NCI-H2227 (cell line): ENCODE measurements around the gene ZNRD2.

ENCODE experiments used
- DNase-seq: peaks from one replicate; lab custom pipeline; 2025; ENCODE audit not compliant: unreplicated experiment; lab: John Stamatoyannopoulos, UW

The ZNRD2 gene

DNA sequence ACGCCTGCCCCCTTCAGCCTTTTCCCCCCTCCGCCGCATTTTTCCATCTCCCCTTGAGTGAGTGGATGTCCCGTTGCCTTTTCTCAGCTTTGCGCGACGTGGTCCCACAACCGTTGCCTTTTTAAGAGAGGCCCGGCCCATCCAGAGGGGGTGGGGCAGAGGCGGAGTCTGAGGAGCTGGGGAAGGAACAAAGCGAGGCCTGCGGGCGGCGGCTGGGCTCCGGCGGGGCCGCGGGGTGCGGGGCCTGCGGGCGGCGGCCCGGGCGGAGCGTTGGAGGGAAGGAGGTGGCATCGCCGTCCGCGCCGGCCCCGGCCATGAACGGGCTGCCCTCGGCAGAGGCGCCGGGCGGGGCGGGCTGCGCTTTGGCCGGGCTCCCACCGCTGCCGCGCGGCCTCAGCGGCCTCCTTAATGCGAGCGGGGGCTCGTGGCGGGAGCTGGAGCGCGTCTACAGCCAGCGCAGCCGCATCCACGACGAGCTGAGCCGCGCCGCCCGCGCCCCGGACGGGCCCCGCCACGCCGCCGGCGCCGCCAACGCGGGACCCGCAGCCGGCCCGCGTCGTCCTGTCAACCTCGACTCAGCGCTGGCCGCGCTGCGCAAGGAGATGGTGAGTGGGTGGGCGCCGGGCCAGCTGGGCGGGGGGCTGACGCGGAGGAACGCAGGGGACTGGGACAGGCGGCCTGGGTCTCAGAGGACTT lies 2.2 kb downstream of the ZNRD2 start, which contains the start of gene FAM89B:
TSS of gene FAM89B (plus strand) at position 183 of the 696 bp plus-strand sequence. CDS start at position 315, 132 bp downstream.
- peak; percentile 90 for DNase-seq

DNA sequence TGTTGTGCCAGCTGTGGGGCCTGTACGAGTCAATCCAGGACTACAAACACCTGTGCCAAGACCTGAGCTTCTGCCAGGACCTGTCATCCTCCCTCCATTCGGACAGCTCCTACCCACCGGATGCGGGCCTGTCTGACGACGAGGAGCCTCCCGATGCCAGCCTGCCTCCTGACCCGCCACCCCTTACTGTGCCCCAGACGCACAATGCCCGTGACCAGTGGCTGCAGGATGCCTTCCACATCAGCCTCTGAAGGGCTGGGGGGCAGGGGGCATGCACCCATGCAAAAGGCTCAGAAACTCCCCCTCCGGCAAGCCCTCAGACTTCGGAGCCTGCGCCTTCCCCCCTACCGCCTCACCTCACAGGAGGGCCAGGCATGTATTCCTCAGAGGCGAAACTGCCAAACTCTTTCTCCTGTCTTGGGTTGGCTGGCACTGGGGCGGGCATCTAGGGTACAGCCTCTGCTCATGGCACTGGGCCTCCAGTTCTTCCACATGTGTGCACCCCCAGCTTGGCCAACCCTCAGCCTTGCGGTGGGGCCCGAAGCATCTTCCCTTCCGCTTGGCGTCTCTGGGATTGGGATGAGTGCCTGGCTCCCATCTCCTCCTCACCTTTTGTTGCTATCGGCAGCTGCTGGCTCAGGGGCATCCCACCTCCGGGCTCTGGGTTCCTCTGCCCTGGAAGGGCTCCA lies 3.3 kb downstream of the ZNRD2 start:
- no peak for DNase-seq

DNA sequence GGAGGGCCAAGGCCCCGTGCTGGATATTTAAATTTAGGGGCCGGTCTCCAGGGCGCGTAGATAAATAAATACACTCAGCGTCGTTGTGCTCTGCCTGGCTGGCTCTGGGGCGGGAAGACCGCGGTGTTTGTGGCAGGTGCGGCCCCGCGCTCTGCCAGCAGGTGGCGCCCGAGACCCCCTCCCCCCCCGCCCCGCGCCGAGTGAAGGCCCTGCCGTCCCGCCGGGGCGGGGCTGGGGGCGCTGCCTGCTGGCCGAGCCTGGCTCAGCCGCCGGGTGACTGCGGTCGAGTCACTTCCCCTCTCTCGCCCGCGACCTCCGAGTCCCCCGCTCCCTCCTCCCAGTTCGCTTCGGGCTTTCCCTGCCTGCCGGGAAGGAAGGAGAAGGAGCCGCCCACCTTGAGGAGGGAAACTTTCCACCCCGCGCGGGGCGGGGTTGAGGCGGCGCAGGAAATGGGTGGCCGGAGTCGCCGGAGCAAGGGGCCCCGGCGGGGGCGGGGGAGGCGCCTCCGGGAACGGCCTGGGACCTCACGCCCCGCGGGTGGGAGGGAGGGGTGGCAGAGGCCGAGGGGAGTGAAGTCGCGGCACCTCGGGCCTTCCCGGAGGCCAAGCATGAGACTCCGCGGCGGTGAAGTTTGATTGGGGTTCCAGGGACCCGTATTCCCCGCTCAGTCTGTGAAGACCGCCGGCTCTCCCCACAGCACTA lies 4.0 kb downstream of the ZNRD2 start:
- DNase-seq, result peak; percentile 93

DNA sequence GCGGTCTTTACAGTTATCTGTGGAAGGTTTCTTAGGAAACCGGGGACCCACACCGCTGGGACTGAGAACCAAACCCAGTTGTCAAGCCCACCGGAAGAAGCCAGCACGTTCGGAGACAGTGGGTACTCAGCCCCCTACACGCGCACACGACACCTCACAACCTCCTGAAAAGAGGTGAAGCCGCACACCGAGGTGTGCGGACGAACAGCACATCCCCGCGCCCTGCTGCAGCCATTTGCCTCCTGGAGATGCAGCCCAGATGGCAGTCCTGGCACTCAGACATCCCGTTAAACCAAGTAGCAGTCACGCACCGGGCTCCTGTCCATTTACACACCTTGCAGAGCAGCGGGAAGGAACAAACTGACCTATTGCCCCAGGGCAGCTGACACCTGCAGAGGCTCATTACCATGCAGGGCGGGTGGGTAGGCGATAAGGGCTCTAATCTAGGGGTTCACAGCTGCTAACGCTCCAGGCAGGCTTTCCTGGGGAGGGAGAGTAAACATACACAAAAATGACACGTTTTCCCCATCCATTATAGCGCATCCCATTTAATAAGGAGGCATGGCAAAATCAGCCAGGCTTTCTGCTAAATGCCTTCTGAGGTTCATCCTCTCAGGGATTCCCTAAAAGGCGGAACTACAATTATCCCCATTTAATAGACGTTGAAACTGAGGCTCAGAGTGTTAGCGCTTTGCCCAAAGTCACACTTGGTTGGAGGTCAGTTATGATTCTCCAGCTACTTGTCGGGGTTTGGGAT lies 4.7 kb downstream of the ZNRD2 start:
- DNase-seq, result peak; percentile 51

DNA sequence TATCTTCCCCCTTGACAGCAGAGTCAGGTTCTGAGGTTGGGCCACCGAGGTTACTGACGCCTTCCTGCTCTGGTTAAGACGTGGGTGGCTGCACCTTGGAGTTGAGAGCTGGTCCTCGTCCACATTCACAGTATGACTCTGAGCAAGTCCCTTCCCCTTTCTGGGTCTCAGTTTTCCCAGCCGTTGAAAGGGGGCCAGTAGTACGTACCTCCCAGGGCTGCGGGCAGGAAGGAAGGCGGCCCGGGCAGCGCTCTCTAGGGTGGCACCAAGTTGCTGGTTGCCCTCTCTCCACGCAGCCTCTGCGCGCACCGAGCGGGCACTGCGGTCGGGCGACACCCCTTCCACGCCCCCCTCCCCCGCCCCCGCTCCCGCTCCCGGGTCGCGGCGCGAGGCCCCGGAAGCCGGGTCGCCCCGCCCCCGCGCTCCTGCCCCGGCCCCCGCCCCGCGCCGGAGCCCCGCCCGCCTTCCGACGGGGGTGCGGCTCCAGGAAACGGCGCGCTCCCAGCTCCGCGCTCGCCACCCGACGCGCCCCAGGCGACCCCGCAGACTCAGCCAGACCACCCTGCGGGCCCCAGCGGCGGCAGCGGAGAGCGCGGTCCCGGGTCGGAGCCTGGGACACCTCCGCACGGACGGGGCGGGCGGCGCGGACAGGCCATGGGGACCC lies 5.4 kb downstream of the ZNRD2 start, which contains the start of gene EHBP1L1:
TSS of gene EHBP1L1 (plus strand) at position 486 of the 664 bp plus-strand sequence. CDS start 250 bp downstream, outside the sequence.
- DNase-seq, result peak; percentile 71

DNA sequence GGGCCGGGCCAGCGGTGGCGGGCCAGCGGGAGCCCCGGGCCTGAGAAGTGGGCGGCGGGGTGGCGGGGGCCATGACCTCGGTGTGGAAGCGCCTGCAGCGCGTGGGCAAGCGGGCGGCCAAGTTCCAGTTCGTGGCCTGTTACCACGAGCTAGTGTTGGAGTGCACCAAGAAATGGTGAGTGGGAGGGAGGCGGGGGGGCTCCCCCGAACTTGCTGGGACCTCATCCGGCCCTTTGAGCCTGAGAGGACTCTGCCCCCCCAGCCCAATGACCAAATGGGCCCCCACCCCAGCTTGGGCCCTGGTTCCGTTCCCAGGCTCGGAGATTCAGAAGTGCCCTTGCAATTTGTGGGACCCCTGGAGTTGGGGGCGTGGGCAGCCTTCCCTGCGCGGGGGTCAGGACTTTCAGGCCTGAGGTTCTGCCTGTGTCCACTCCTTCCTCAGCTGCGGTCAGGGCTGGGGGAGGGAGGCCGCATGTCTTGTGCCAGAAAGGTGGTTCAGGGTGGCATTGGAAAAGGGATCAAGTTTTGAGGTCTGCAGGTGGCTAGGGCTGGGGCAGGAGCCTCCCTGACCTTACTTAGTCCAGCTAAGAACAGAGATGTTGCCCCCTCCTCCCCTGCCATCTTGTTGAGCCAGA lies 6.1 kb downstream of the ZNRD2 start:
- DNase-seq, result no peak

DNA sequence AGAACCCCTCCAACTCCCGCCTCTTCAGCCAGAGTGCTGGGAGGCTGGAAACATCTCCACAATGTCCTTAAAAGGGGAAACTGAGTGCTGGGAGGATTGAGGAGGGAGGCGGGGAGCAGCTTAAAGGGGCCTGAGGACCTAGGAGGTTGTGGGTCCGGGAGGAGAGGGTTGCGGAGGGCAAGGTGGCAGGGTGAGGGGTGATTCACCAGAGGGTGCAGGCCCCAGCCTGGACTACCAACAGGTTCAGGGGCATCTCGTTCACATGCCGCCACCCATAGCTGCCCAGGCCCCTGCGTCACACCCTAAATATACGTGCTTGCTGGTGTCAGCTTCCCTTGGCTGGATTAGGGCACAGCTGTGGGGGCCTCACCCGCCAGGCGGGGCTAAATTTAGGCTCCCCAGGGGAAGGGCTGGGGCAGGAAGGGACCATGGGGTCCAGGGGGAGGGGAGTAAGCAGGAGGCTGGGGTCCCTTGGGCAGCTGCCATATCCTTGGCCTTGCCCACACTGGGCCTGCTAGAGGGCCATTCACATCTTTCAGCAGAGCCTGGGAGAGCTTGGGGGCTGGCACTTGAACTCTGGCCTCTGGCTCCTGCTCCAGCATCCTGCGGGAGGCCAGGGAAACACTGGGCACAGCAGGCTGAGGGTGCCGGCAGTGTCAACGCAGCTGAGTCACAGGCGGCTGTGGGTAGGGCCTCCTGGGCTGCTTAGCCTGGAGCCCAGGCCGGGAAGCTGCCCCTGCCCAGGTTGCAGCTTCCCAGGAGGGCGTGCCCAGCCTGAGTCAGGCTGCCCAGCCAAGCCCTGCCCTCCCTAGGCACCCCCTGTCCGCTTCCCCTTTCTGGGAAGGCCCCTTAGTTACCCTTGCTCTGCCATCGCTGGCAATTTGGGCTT lies 6.8 kb downstream of the ZNRD2 start:
- DNase-seq, result peak; percentile 41

DNA sequence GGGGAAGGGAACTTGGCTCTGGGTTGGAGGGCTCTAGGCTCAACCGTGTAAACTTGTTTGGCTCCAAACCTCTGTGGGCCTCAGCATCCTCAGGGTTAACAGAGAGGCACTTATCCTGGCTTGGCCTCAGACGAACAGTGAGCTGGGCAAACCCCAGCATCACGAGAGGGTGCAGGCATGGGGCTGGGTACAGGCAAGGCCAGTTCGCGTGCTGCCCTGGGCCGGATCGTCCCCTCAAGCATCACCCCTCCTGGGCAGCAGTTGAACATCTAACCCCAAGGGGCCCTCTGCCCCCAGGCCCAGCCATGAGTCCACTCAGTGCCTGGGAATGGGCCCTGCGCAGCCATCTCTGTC lies 7.5 kb downstream of the ZNRD2 start:
- DNase-seq, result no peak

DNA sequence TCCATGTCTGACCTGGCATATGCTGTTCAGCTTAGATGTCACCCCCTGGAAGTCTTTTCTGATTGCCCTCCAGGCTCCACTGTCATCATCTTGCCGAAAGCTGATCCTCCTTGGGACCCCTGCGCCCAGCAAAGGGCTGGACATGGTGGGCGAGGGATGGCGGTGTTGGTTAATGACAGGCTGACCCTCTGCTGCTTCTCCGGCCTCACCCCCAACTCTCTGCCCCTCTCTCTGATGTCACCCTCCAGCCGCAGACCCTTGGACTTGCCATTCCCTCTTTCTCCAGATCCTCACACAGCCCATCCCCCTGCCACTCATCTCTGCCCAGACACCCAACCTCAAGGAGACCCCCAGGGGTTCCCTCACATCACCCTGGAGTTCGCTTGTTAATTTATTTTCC lies 7.9 kb downstream of the ZNRD2 start:
- DNase-seq, result no peak

DNA sequence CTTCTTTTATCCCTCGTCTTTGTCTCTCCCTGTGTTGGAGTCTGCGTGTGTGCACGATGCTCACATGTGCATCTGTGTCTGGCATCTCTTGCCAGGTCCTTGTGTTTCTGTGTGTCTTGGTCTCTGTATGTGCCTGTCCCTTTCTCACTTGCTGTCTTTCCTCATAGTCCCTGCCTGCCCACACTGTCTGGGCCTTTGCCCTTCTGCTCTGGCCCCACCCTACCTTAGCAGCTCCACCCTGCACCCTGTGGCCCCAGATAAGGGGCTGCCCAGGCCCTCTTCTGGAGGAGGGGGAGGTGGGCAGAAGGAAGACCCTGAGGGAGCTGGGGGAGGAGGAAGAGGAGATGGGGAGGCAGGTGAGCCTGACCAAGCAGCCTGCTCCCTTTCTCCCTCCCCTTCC lies 8.4 kb downstream of the ZNRD2 start:
- no peak for DNase-seq

DNA sequence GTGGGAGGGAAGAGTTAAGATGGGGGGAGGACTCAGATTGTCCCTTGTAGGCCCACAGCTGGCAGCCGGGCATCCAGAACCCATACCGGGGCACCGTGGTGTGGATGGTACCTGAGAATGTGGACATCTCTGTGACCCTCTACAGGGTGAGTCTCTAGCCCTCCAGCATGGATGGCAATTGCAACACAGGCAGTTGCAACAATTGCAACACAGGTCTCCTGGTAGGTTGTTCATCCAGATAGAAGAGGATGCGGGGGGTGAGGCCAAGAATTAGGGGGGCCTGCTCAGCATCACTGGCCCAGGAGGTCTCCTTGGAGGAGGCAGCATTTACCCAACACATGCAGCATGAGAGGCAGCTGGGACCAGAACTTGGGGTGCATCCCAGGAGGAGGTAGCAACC lies 9.0 kb downstream of the ZNRD2 start:
- no peak for DNase-seq

DNA sequence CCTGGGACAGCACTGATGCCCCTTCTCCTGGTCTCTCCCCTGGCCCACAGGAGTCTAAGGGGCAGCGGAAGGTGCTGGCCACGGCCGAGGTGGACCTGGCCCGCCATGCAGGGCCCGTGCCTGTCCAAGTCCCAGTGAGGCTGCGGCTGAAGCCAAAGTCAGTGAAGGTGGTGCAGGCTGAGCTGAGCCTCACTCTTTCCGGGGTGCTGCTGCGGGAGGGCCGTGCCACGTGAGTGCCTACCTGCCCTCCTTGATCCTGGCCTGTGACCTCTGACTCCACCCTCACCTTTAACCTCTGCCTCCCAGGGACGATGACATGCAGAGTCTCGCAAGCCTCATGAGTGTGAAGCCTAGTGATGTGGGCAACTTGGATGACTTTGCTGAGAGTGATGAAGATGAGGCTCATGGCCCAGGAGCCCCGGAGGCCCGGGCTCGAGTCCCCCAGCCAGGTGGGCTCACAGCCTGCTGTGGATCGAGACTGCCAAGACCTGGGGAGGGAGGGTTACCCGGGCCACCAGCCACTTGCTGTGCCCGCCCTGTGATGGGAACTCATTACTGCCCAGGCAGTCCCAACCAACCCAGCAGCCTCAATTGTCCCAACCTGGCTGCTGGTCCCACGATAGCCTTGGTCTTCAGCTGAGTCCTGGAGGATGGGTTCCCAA lies 9.9 kb downstream of the ZNRD2 start:
- DNase-seq, result no peak

DNA sequence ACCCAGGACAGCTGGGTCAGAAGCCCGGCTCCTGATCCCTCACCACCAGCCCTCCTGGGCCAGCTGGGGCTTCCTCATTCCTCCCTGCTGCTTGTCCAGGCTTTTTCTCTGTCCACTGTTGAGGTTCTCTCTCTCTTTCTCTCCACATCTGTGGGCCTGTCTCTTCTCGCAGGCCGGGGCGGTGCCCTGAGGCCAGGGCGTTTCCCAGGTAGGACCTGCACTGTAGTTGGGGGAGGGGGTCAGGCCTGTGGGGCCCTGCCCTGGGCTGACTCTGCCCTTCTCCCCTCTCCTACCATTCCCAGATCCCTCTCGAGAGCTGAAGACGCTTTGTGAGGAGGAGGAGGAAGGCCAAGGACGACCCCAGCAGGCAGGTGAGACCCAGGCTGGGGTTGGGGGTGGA lies 10.5 kb downstream of the ZNRD2 start:
- no peak for DNase-seq

DNA sequence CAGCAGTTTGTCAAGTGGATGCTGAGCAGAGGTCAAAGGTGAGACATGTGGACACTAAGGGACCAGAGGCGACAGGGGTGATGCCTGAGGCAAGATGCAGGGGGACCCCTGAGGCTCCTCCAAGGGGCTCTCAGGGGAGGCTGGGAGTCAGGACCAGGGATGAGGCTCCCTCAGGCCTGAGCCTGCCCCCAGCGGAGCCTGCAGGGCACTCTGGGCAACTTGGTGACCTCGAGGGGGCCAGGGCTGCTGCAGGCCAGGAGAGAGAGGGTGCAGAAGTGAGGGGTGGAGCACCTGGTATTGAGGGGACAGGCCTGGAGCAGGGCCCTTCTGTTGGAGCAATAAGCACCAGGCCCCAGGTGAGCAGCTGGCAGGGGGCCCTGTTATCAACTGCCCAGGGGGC lies 11.7 kb downstream of the ZNRD2 start:
- no peak for DNase-seq

DNA sequence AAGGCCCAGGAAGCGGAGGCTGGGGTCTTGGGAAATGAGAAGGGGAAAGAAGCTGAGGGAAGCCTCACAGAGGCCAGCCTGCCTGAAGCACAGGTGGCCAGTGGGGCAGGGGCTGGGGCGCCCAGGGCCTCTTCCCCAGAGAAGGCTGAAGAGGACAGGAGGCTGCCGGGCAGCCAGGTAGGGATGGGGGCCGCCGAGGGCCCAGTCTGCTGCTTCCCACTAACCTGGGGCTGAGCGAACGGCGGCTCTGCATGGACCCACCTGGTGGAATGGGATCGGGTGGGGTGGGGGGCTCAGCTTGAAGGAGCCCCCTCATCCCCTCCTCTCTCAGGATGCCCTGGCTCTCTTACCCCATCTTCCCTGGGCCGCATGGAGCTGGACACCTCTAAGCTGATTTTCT lies 13.3 kb downstream of the ZNRD2 start:
- no peak for DNase-seq

DNA sequence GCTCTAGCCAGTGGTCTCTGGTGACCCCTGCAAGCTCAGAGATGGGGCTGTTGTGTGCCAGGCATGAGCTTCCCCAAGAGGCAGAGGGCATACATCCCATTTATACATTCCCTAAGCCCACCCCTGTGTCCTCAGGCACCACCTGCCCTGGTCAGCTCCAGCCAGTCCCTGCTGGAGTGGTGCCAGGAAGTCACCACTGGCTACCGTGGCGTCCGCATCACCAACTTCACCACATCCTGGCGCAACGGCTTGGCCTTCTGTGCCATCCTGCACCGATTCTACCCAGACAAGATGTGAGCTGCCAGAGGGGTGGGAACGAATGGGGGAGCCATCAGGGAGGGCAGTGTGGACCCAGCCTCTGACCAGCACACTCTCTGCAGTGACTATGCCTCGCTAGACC lies 13.8 kb downstream of the ZNRD2 start:
- DNase-seq, result no peak

DNA sequence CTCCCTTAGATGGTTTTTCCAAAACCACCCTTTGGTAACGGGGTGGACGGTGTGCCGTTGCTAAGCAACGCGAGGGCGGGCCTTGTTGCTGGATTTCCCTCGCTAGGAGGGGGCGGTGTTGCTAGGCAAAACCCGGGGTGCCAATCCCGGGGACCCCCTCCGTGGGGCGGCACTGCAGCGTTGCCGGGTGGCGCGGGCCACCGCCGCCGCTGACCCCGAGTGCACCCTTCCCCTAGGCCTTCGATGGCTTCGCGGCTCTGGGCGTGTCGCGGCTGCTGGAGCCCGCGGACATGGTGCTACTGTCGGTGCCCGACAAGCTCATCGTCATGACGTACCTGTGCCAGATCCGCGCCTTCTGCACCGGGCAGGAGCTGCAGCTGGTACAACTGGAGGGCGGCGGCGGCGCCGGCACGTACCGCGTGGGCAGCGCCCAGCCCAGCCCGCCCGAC lies 14.5 kb downstream of the ZNRD2 start:
- DNase-seq, result no peak

DNA sequence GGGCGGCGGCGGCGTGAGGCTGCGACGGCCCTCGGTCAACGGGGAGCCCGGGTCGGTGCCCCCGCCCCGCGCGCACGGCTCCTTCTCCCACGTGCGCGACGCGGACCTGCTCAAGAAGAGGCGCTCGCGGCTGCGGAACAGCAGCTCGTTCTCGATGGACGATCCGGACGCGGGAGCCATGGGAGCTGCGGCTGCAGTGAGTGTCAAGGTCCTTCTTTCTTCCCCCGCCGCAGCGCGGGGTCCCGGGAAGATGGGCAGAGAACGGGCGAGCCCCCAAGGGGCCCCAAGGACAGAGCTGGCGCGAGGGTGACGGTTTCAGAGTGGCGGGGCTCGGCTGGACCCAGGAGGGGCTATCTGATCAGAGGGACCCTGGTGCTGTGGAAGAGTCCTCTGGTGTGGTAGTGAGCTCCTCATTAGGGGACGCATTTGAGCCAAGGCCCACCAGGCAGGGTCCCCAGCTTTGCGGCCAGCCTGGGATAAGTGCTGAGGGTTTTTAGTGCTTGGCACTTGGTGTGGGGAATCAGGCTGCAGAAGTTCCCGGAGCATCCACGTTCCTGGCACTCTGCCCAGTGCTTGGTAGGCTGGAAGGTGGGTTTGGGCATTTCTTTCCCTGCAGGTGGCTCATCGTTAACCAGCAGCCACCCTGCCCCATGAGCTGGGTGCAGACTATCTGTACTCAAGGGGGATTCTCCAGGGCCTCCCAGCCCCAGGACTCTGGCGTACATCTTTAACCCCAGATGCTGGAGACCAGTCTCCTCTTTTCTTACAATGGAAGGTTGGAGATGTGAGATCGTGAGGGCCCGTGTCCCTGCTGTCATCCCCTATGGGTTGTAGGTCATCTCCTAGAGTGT lies 15.3 kb downstream of the ZNRD2 start:
- DNase-seq, result no peak
